ENCODE results near the gene ELF5. TPM values are rescaled to one million over a fixed set of nuclear protein-coding genes. Genes with fewer than 3 reads are reported as not detected.

ELF5 gene
- total RNA-seq, 4 donors from 2014 or later: not detected

GRCh38 chr11:34437224-34438125 lies 76.1 kb downstream of the ELF5 start:
- peak overlapping the region in 1 of 4 donors; percentile 90 for H3K4me3 ChIP-seq
- H3K27me3 ChIP-seq: no peaks in the 10 kb centered on the region
- DNase-seq: no peak
- WGBS, 2 donors (ENCODE audit: low coverage in 1 of 2): 86 to 88% methylated on average over 2 of the region's 2 CpGs
- H3K36me3 ChIP-seq: no peaks in the 10 kb centered on the region
- peaks cover 8 to 31% (median 19%) of the 10 kb centered on the region in 4 donors for H3K4me1 ChIP-seq
- in situ Hi-C loops (cut with MboI; ENCODE audit: low pct_ligation_motif_present in 1 of 4, low pct_unique_long_range_greater_than_20kb in 1 of 4, low sequenced_read_pairs in 3 of 4) (no loop called here), intact Hi-C loops (cut with DNase I; ENCODE audit: low total_unique reads) (no loop called here)
- TF ChIP-seq POLR2AphosphoS5 (IDR thresholded peaks at IDR 0.05) (no peak), EP300 (IDR thresholded peaks at IDR 0.05; ENCODE audit: low read depth) (no peak), CTCF (IDR thresholded peaks at IDR 0.05) (no peak), POLR2A (IDR thresholded peaks at IDR 0.05) (no peak)
- peak overlapping the region in 2 of 4 donors; percentile 97 for H3K27ac ChIP-seq
- H3K9me3 ChIP-seq: no peaks in the 10 kb centered on the region

- H3K4me3 ChIP-seq: no peak overlapping the region
- in situ Hi-C loops (cut with MboI; ENCODE audit: low pct_ligation_motif_present in 1 of 4, low pct_unique_long_range_greater_than_20kb in 1 of 4, low sequenced_read_pairs in 3 of 4): no loop called here
- intact Hi-C loops (cut with DNase I; ENCODE audit: low total_unique reads): no loop called here
- no peak for TF ChIP-seq POLR2A (IDR thresholded peaks at IDR 0.05)
- no peak for TF ChIP-seq EP300 (IDR thresholded peaks at IDR 0.05; ENCODE audit: low read depth)
- no peak for TF ChIP-seq POLR2AphosphoS5 (IDR thresholded peaks at IDR 0.05)
- TF ChIP-seq CTCF (IDR thresholded peaks at IDR 0.05): no peak
- DNase-seq: no peak
- no peaks in the 10 kb centered on the region for H3K36me3 ChIP-seq
- no peaks in the 10 kb centered on the region for H3K27me3 ChIP-seq
- H3K4me1 ChIP-seq: peaks cover 0 to 8% (median 6%) of the 10 kb centered on the region in 4 donors
- H3K27ac ChIP-seq: no peak overlapping the region
- WGBS, 2 donors (ENCODE audit: low coverage in 1 of 2): 90% methylated on average over 3 of the region's 3 CpGs; no CpG with 5 or more reads in 1 of the 2 donors
- no peaks in the 10 kb centered on the region for H3K9me3 ChIP-seq
Observed at GRCh38 chr11:34433899-34434298, 79.7 kb downstream of the ELF5 start.

- Histone ChIP-seq H3K4me1 (peaks cover 0 to 3% (median under 1%) of the 10 kb centered on the region in 4 donors), H3K27ac (no peak overlapping the region), H3K27me3 (no peaks in the 10 kb centered on the region), H3K4me3 (no peak overlapping the region), H3K36me3 (no peaks in the 10 kb centered on the region), H3K9me3 (no peaks in the 10 kb centered on the region)
- no peak for DNase-seq
- 58 to 63% methylated on average over 4 to 5 of the region's 5 CpGs for WGBS, 2 donors (ENCODE audit: low coverage in 1 of 2)
- in situ Hi-C loops (cut with MboI; ENCODE audit: low pct_ligation_motif_present in 1 of 4, low pct_unique_long_range_greater_than_20kb in 1 of 4, low sequenced_read_pairs in 3 of 4) (no loop called here), intact Hi-C loops (cut with DNase I; ENCODE audit: low total_unique reads) (no loop called here)
- TF ChIP-seq CTCF (IDR thresholded peaks at IDR 0.05) (no peak), POLR2A (IDR thresholded peaks at IDR 0.05) (no peak), EP300 (IDR thresholded peaks at IDR 0.05; ENCODE audit: low read depth) (no peak), POLR2AphosphoS5 (IDR thresholded peaks at IDR 0.05) (no peak)
Observed at GRCh38 chr11:34432822-34433221, 80.8 kb downstream of the ELF5 start.

- DNase-seq: no peak
- no peak overlapping the region for H3K4me3 ChIP-seq
- H3K36me3 ChIP-seq: no peaks in the 10 kb centered on the region
- 86 to 100% methylated on average over 3 to 4 of the region's 4 CpGs for WGBS, 2 donors (ENCODE audit: low coverage in 1 of 2)
- TF ChIP-seq CTCF (IDR thresholded peaks at IDR 0.05) (no peak), EP300 (IDR thresholded peaks at IDR 0.05; ENCODE audit: low read depth) (no peak), POLR2AphosphoS5 (IDR thresholded peaks at IDR 0.05) (no peak), POLR2A (IDR thresholded peaks at IDR 0.05) (no peak)
- H3K27me3 ChIP-seq: no peaks in the 10 kb centered on the region
- no peaks in the 10 kb centered on the region for H3K4me1 ChIP-seq
- intact Hi-C loops (cut with DNase I; ENCODE audit: low total_unique reads) (no loop called here), in situ Hi-C loops (cut with MboI; ENCODE audit: low pct_ligation_motif_present in 1 of 4, low pct_unique_long_range_greater_than_20kb in 1 of 4, low sequenced_read_pairs in 3 of 4) (no loop called here)
- H3K27ac ChIP-seq: no peak overlapping the region
- no peaks in the 10 kb centered on the region for H3K9me3 ChIP-seq
Observed at GRCh38 chr11:34431979-34432378, 81.6 kb downstream of the ELF5 start.

Other genes with a start within 250 kb of the ELF5 start
- 10 to 100 TPM in 3 of 4 donors, under 1 TPM in 1; 0.60 to 41.9 (median 20.7) TPM for gene ABTB2, start 155.8 kb downstream of the ELF5 start, total RNA-seq
- 100 to 1,000 TPM in 3 of 4 donors, 10 to 100 TPM in 1; 81.2 to 168 (median 133) TPM for gene CAT, start 74.9 kb downstream of the ELF5 start, total RNA-seq
- 100 to 1,000 TPM; 206 to 406 (median 262) TPM for gene EHF, start 107.3 kb upstream of the ELF5 start, total RNA-seq

All from transverse colon (tissue), 4 donors.